Measurements from ENCODE around the gene KLHL22.

DNA sequence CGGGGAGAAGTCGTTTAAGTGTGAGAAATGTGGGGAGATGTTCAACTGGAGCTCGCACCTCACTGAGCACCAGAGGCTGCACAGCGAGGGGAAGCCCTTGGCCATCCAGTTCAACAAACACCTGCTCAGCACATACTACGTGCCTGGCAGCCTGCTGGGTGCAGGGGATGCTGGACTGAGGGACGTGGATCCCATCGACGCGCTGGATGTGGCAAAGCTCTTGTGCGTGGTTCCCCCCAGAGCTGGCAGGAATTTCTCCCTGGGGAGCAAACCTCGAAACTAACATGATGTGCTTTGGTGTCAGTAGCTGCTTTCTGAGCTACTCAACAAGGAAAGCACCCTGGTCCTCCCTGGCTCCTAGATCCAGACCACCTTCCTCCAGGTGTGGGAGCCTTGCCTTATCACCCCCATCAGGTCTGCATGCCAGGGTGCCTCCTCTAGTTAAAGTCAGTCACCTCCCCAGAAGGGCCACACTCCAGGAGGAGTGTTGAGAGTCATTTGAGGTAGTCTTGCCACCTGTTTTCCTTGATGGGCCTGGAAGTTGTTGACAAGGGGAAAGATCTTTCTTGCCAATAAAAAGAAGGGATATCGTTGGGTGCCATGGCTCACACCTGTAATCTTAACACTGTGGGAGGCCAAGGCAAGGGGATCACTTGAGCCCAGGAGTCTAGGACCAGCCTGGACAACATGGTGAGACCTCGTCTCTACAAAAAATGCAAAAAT is 88.7 kb downstream of the KLHL22 start:
- TF ChIP-seq EZH2 (IDR thresholded peaks at IDR 0.05; ENCODE audit: borderline replicate concordance, low read depth, low read length, poor library complexity, severe bottlenecking): no peak
- TF ChIP-seq, protein P1, sequence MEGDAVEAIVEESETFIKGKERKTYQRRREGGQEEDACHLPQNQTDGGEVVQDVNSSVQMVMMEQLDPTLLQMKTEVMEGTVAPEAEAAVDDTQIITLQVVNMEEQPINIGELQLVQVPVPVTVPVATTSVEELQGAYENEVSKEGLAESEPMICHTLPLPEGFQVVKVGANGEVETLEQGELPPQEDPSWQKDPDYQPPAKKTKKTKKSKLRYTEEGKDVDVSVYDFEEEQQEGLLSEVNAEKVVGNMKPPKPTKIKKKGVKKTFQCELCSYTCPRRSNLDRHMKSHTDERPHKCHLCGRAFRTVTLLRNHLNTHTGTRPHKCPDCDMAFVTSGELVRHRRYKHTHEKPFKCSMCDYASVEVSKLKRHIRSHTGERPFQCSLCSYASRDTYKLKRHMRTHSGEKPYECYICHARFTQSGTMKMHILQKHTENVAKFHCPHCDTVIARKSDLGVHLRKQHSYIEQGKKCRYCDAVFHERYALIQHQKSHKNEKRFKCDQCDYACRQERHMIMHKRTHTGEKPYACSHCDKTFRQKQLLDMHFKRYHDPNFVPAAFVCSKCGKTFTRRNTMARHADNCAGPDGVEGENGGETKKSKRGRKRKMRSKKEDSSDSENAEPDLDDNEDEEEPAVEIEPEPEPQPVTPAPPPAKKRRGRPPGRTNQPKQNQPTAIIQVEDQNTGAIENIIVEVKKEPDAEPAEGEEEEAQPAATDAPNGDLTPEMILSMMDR (conservative IDR thresholded peaks at IDR 0.05; ENCODE audit: low read depth, low read length): no peak
